Small intestine (tissue), 7 donors: ENCODE results near the gene CARMIL3. TPM values are rescaled to one million over a fixed set of nuclear protein-coding genes. Genes with fewer than 3 reads are reported as not detected.

Experiments
- DNase-seq, 2 donors: peaks; one replicate each; pipeline versions ENCODE4 v3.0.0 to v3.0.0-alpha.2; 2013
- FAIRE-seq: peaks from 2 replicates; lab custom pipeline; 2012; peaks lifted over from hg19 to GRCh38; lab: Jason Lieb, UNC
- H3K27ac ChIP-seq, 3 donors: one replicate each; pipeline ENCODE4 v1.5.1; 2013; ENCODE audit warnings: low read length in 2 of 3, mild to moderate bottlenecking in 2 of 3, control low read depth in 1 of 3, inconsistent platforms in 1 of 3, low read depth in 1 of 3, moderate library complexity in 1 of 3
- H3K27me3 ChIP-seq, 3 donors: one replicate each; pipeline ENCODE4 v1.6.1; 2013; ENCODE audit warnings: low read length in 3 of 3, inconsistent platforms in 1 of 3; ENCODE audit not compliant: control insufficient read depth in 3 of 3, insufficient read depth in 3 of 3
- H3K36me3 ChIP-seq, 3 donors: one replicate each; pipeline ENCODE4 v1.6.1; 2013; ENCODE audit warnings: low read length in 3 of 3, inconsistent platforms in 1 of 3, low read depth in 1 of 3, mild to moderate bottlenecking in 1 of 3, moderate library complexity in 1 of 3; ENCODE audit not compliant: control insufficient read depth in 3 of 3, insufficient read depth in 2 of 3
- H3K4me1 ChIP-seq, 3 donors: one replicate each; pipeline ENCODE4 v1.6.1; 2013; ENCODE audit warnings: low read length in 2 of 3, inconsistent platforms in 1 of 3, low read depth in 1 of 3, mild to moderate bottlenecking in 1 of 3, moderate library complexity in 1 of 3; ENCODE audit not compliant: control insufficient read depth in 3 of 3, insufficient read depth in 2 of 3
- H3K4me3 ChIP-seq, 3 donors: one replicate each; pipeline ENCODE4 v1.5.1; 2013; ENCODE audit warnings: low read length in 3 of 3, control low read depth in 1 of 3, inconsistent platforms in 1 of 3, low read depth in 1 of 3, mild to moderate bottlenecking in 1 of 3, moderate library complexity in 1 of 3
- H3K9me3 ChIP-seq, 2 donors: one replicate each; pipeline ENCODE4 v1.6.1; 2013; ENCODE audit warnings: low read depth in 1 of 2, low read length in 1 of 2; ENCODE audit not compliant: control insufficient read depth in 2 of 2, insufficient read depth in 1 of 2
- WGBS, 3 donors: extraction: QIAGEN DNeasy Blood & Tissue Kit; methylation state at CpG; one replicate each; pipeline ENCODE4 v1.1.7; 2013; 5-methylcytosine and 5-hydroxymethylcytosine counted together
- polyA plus RNA-seq, 4 donors: library from polyadenylated mRNA; stranded (reverse) in 3 of 4; unstranded in 1 of 4; fragments of 200-250 nt in 3 of 4; fragments of 120-200 nt in 1 of 4; gene quantifications; one replicate each; pipeline versions ENCODE4 v1.2.1 to v1.2.3, GENCODE V29; 2013
- donor health status: healthy with polysubstance abuse.
- donor health status: control.
- donor health status: control.
- donor health status: Bipolar disorder and iron deficiency.
- donor health status: healthy.

Gene CARMIL3
- polyA plus RNA-seq, 4 donors: 0.81 to 1.4 (median 1.1) TPM

GRCh38 chr14:24113801-24114531 lies 62.2 kb downstream of the CARMIL3 start:
- no peak for FAIRE-seq
- WGBS, 3 donors: 0% methylated on average over 41 to 42 of the region's 42 CpGs

GRCh38 chr14:24114532-24115421 lies 63.0 kb downstream of the CARMIL3 start, which contains the start of the genes DCAF11 and NRL:
Gene DCAF11, plus strand, starts transcription at chr14:24114777. Its CDS starts 818 bp downstream, at chr14:24115595.
Gene NRL, minus strand, starts transcription at chr14:24114949. Its CDS starts 32,101 bp downstream, at chr14:24082848.
- H3K4me1 ChIP-seq: peaks cover 0 to 26% (median 13%) of the 10 kb centered on the region in 3 donors
- FAIRE-seq (peak; percentile 55), DNase-seq (peak; percentile 100)
- peaks cover 0 to 30% (median 6%) of the 10 kb centered on the region in 3 donors for H3K36me3 ChIP-seq
- no peaks in the 10 kb centered on the region for H3K9me3 ChIP-seq
- H3K4me3 ChIP-seq: peak within 1 kb of the TSS; percentile 72 to 95 (median 87)
- no peaks in the 10 kb centered on the region for H3K27me3 ChIP-seq
- WGBS, 3 donors: 0 to 1% (median 0%) methylated on average over 65 of the region's 65 CpGs
- peak within 1 kb of the TSS; percentile 97 to 100 (median 98) for H3K27ac ChIP-seq

More at GRCh38 chr14:24113801-24114531, 62.2 kb downstream of the CARMIL3 start:
- Histone ChIP-seq H3K27me3 (no peaks in the 10 kb centered on the region), H3K9me3 (no peaks in the 10 kb centered on the region), H3K36me3 (peaks cover 0 to 22% (median 3%) of the 10 kb centered on the region in 3 donors), H3K27ac (peak overlapping the region; percentile 87 to 100 (median 98)), H3K4me1 (peaks cover 0 to 27% (median 13%) of the 10 kb centered on the region in 3 donors), H3K4me3 (peak overlapping the region; percentile 50 to 87 (median 52))
- DNase-seq: peak; percentile 97 to 99

- H3K4me1 ChIP-seq: peaks cover 0 to 21% (median 13%) of the 10 kb centered on the region in 3 donors
- H3K9me3 ChIP-seq: no peaks in the 10 kb centered on the region
- H3K27ac ChIP-seq: peak overlapping the region; percentile 84 to 100 (median 98)
- H3K27me3 ChIP-seq: no peaks in the 10 kb centered on the region
- FAIRE-seq: no peak
- peaks cover 1 to 36% (median 7%) of the 10 kb centered on the region in 3 donors for H3K36me3 ChIP-seq
- no peak for DNase-seq
- WGBS, 3 donors: 0 to 3% (median 3%) methylated on average over 14 of the region's 14 CpGs
- peak overlapping the region; percentile 72 to 95 (median 87) for H3K4me3 ChIP-seq
Observed at GRCh38 chr14:24115422-24116127, 63.8 kb downstream of the CARMIL3 start.

DNA sequence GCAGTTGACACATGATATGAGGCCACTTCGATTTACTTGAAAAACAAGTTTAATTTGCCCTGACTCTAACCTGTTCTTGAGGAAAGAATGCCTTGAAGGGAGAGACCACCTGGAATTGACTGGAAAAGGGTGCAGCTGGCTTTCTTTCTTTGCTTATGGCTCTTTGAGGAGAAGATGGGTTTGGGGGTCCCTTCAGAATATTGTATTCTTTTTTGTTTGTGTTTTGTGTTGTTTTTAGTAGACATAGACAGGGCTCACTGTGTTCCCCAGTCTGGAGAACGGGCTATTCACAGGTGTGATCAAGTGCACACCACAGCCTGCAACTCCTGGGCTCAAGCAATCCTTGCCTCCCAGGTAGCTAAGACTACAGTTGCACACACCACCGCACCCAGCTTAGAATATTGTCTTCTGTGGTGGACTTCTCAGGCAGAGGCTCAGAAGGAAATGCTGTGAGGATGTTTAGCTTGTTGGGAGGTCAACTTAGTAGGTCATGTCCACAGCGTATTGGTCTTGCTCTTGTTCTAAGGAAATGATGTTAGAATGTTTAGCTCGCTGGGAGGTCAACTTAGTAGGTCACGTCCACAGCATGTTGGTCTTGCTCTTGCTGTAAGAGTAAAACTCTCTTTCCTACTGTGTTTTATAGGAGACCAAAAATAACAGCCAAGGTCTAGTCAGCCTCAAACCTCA lies 64.5 kb downstream of the CARMIL3 start:
- no peaks in the 10 kb centered on the region for H3K9me3 ChIP-seq
- no peak overlapping the region for H3K27ac ChIP-seq
- H3K4me1 ChIP-seq: peaks cover 0 to 15% (median 13%) of the 10 kb centered on the region in 3 donors
- no peaks in the 10 kb centered on the region for H3K27me3 ChIP-seq
- WGBS, 3 donors: 51 to 73% (median 62%) methylated on average over 6 of the region's 6 CpGs
- DNase-seq: no peak
- H3K4me3 ChIP-seq: peak overlapping the region in 2 of 3 donors; percentile 87 to 95
- no peak for FAIRE-seq
- H3K36me3 ChIP-seq: peaks cover 3 to 43% (median 8%) of the 10 kb centered on the region in 3 donors

GRCh38 chr14:24117179-24117578 lies 65.4 kb downstream of the CARMIL3 start:
- FAIRE-seq (no peak), DNase-seq (no peak)
- Histone ChIP-seq H3K27ac (no peak overlapping the region), H3K4me1 (peaks cover 0 to 14% (median 13%) of the 10 kb centered on the region in 3 donors), H3K27me3 (no peaks in the 10 kb centered on the region), H3K9me3 (no peaks in the 10 kb centered on the region), H3K4me3 (no peak overlapping the region), H3K36me3 (peaks cover 3 to 51% (median 8%) of the 10 kb centered on the region in 3 donors)
- WGBS, 3 donors: 83 to 91% (median 83%) methylated on average over 6 of the region's 6 CpGs

Other genes with a start within 250 kb of the CARMIL3 start
- 100 to 1,000 TPM in 3 of 4 donors, 10 to 100 TPM in 1; 61.6 to 163 (median 135) TPM for gene DHRS4, start 98.2 kb upstream of the CARMIL3 start, polyA plus RNA-seq
- gene DHRS4L2, start 63.1 kb upstream of the CARMIL3 start, polyA plus RNA-seq: 100 to 1,000 TPM in 3 of 4 donors, 10 to 100 TPM in 1; 34.8 to 162 (median 107) TPM
- 10 to 100 TPM in 1 of 4 donors, 1 to 10 TPM in 2, under 1 TPM in 1; 0.03 to 10.7 (median 4.2) TPM for gene CPNE6, start 19.6 kb downstream of the CARMIL3 start, polyA plus RNA-seq
- gene PCK2, start 42.3 kb downstream of the CARMIL3 start, polyA plus RNA-seq: 100 to 1,000 TPM; 197 to 870 (median 304) TPM
- 100 to 1,000 TPM in 2 of 4 donors, 10 to 100 TPM in 2; 72.1 to 122 (median 93.3) TPM for gene DCAF11, start 62.8 kb downstream of the CARMIL3 start, polyA plus RNA-seq
- 1 to 10 TPM; 1.5 to 4.0 (median 2.7) TPM for gene NRL, start 62.9 kb downstream of the CARMIL3 start, polyA plus RNA-seq
- 1 to 10 TPM; 2.4 to 5.8 (median 4.1) TPM for gene FITM1, start 78.7 kb downstream of the CARMIL3 start, polyA plus RNA-seq
- gene PSME1, start 84.2 kb downstream of the CARMIL3 start, polyA plus RNA-seq: 100 to 1,000 TPM; 307 to 576 (median 467) TPM
- 10 to 100 TPM; 27.2 to 74.7 (median 41.3) TPM for gene EMC9, start 89.6 kb downstream of the CARMIL3 start, polyA plus RNA-seq
- gene PSME2, start 94.6 kb downstream of the CARMIL3 start, polyA plus RNA-seq: 100 to 1,000 TPM; 175 to 997 (median 644) TPM
- gene RNF31, start 95.5 kb downstream of the CARMIL3 start, polyA plus RNA-seq: 10 to 100 TPM; 33.7 to 83.0 (median 48.9) TPM
- gene IRF9, start 109.3 kb downstream of the CARMIL3 start, polyA plus RNA-seq: 10 to 100 TPM; 36.9 to 90.9 (median 63.3) TPM
- gene REC8, start 120.1 kb downstream of the CARMIL3 start, polyA plus RNA-seq: 100 to 1,000 TPM in 1 of 4 donors, 10 to 100 TPM in 3; 23.0 to 135 (median 40.7) TPM
- 10 to 100 TPM in 2 of 4 donors, 1 to 10 TPM in 2; 3.2 to 24.4 (median 12.5) TPM for gene IPO4, start 136.8 kb downstream of the CARMIL3 start, polyA plus RNA-seq
- gene TM9SF1, start 143.4 kb downstream of the CARMIL3 start, polyA plus RNA-seq: 10 to 100 TPM in 2 of 4 donors, 1 to 10 TPM in 2; 6.9 to 56.1 (median 23.9) TPM
- 1 to 10 TPM in 1 of 4 donors, under 1 TPM in 1, not detected in 2; 0.04 to 6.9 TPM for gene TSSK4, start 153.7 kb downstream of the CARMIL3 start, polyA plus RNA-seq
- gene CHMP4A, start 161.5 kb downstream of the CARMIL3 start, polyA plus RNA-seq: 100 to 1,000 TPM in 1 of 4 donors, 10 to 100 TPM in 3; 70.0 to 121 (median 94.9) TPM
- gene MDP1, start 164.1 kb downstream of the CARMIL3 start, polyA plus RNA-seq: 10 to 100 TPM; 18.8 to 31.1 (median 21.4) TPM
- gene NEDD8, start 180.4 kb downstream of the CARMIL3 start, polyA plus RNA-seq: 100 to 1,000 TPM; 182 to 225 (median 205) TPM
- 10 to 100 TPM; 57.4 to 94.1 (median 76.0) TPM for gene GMPR2, start 180.9 kb downstream of the CARMIL3 start, polyA plus RNA-seq
- 10 to 100 TPM; 33.0 to 42.4 (median 35.8) TPM for gene TINF2, start 190.6 kb downstream of the CARMIL3 start, polyA plus RNA-seq
- 1 to 10 TPM; 1.5 to 3.4 (median 1.7) TPM for gene TGM1, start 211.2 kb downstream of the CARMIL3 start, polyA plus RNA-seq
- 10 to 100 TPM; 25.3 to 58.6 (median 36.0) TPM for gene RABGGTA, start 219.6 kb downstream of the CARMIL3 start, polyA plus RNA-seq
- gene DHRS1, start 247.8 kb downstream of the CARMIL3 start, polyA plus RNA-seq: 10 to 100 TPM; 45.2 to 95.7 (median 66.5) TPM
- 10 to 100 TPM in 3 of 4 donors, 1 to 10 TPM in 1; 9.7 to 22.5 (median 16.0) TPM for gene NOP9, start 247.8 kb downstream of the CARMIL3 start, polyA plus RNA-seq